Caco-2 (cell line): Measurements from ENCODE around the gene PPL. TPM values are rescaled to one million over a fixed set of nuclear protein-coding genes. Genes with fewer than 3 reads are reported as not detected.
"Not testable (repeated sequence)": the region's sequence is repeated elsewhere in the genome, so short reads cannot be mapped to it uniquely, and the experiment has no call there.

Experiments
- BruUV-seq: library from RNA; stranded (reverse); fragments of 400-500 nt; replicated peaks from 2 replicates; lab custom pipeline; 2021; lab: Mats Ljungman, UMichigan
- CTCF ChIA-PET: fragments of 300-600 bp; sonication (Branson Sonifier 250); formaldehyde crosslinking; loops from one replicate; lab custom pipeline; 2022; ENCODE audit warnings: antibody characterized with exemption; lab: Charles Lee
- POLR2A ChIA-PET: fragments of 300-600 bp; sonication (Branson Sonifier 250); formaldehyde crosslinking; loops from one replicate; lab custom pipeline; 2022; ENCODE audit warnings: antibody characterized with exemption; lab: Charles Lee
- DNase-seq, 2 experiments: peaks; one replicate each; pipeline versions ENCODE4 v3.0.0 to v3.0.0-alpha.2; 2020 to 2022
- H3K27me3 ChIP-seq: replicated peaks from 2 replicates; pipeline ENCODE4 v1.6.0; 2011; ENCODE audit warnings: low read length; ENCODE audit not compliant: control insufficient read depth, insufficient read depth
- H3K36me3 ChIP-seq: 2 replicates; pipeline ENCODE4 v1.5.1; 2011; ENCODE audit warnings: low read length; ENCODE audit not compliant: control insufficient read depth, insufficient read depth
- H3K4me1 ChIP-seq: fragments of 250-450 bp; sonication (Bioruptor Pico); 2 replicates; pipeline ENCODE4 v1.5.1; 2020; ENCODE audit warnings: mild to moderate bottlenecking
- H3K4me3 ChIP-seq: 2 replicates; pipeline ENCODE4 v1.5.1; 2011; ENCODE audit warnings: low read depth, mild to moderate bottlenecking, control low read depth, low read length
- H3K9me3 ChIP-seq: fragments of 250-450 bp; sonication (Bioruptor Pico); 2 replicates; pipeline ENCODE4 v1.5.1; 2020; ENCODE audit warnings: mild to moderate bottlenecking, moderate library complexity
- H3K27ac Mint-ChIP-seq: one replicate; pipeline ENCODE4 v1.8.0; 2022; ENCODE audit warnings: mixed read lengths; ENCODE audit not compliant: unreplicated experiment
- H3K27me3 Mint-ChIP-seq: one replicate; pipeline ENCODE4 v1.8.0; 2022; ENCODE audit warnings: mixed read lengths; ENCODE audit not compliant: insufficient read depth, unreplicated experiment
- H3K36me3 Mint-ChIP-seq: one replicate; pipeline ENCODE4 v1.8.0; 2022; ENCODE audit warnings: mild to moderate bottlenecking, mixed read lengths; ENCODE audit not compliant: insufficient read depth, unreplicated experiment
- H3K4me1 Mint-ChIP-seq: one replicate; pipeline ENCODE4 v1.8.0; 2022; ENCODE audit warnings: low read depth, mixed read lengths; ENCODE audit not compliant: unreplicated experiment
- H3K4me3 Mint-ChIP-seq: one replicate; pipeline ENCODE4 v1.8.0; 2022; ENCODE audit warnings: mild to moderate bottlenecking, moderate library complexity, mixed read lengths; ENCODE audit not compliant: unreplicated experiment
- H3K9me3 Mint-ChIP-seq: one replicate; pipeline ENCODE4 v1.8.0; 2022; ENCODE audit warnings: mixed read lengths; ENCODE audit not compliant: unreplicated experiment
- intact Hi-C: fragments of 100-400 bp; cut with micrococcal nuclease; formaldehyde crosslinking; loops from one replicate; pipeline ENCODE4 v1.10.0; 2022; ENCODE audit not compliant: unreplicated experiment
- total RNA-seq: library from RNA; stranded (reverse); gene quantifications from 2 replicates; pipeline ENCODE4 v1.2.3, GENCODE V29; 2022
- TF ChIP-seq, protein P1 (sequence below), 2 experiments: fragments of 200-600 bp in 1 of 2; IDR thresholded peaks; 1 replicate in 1 of 2; 2 replicates in 1 of 2; pipeline versions ENCODE4 v1.5.1 to v1.8.0; 2011 to 2022; ENCODE audit warnings: antibody characterized with exemption in 1 of 2, control low read depth in 1 of 2, inconsistent platforms in 1 of 2, low read depth in 1 of 2, low read length in 1 of 2, mild to moderate bottlenecking in 1 of 2, moderate library complexity in 1 of 2; ENCODE audit not compliant: insufficient read depth in 1 of 2, severe bottlenecking in 1 of 2, unreplicated experiment in 1 of 2

The PPL gene
- total RNA-seq, 1 experiment from 2014 or later: 68.1 TPM

DNA sequence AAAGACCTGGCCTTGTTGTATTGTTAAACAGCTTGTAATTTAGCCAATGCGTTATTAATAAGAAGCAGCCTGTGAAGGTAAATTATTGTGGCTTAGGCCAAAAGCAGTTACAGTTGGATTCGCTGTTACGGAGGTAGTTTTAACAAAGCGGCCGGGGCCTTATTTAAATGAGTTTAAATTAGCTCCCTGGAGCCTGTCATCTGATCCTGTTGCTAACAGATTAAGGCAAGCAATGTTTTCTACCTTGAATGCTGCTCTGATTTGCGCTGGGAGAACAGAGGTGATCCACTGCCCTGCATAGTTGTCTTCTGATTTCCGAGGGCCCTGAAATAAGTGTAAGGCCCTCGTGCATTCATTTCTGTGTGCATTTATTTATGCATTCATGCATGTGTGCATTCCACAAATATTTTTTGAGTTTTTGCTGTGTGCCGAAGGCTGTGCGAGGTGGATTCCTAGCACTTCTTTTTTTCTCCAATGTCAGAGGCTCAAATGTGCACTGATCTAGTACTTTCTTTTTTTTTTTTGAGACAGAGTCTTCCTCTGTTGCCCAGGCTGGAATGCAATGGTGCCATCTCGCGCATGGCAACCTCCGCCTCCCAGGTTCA, 32.0 kb upstream of the PPL start:
- no TSS peak for BruUV-seq

GRCh38 chr16:4968278-4968677, 31.3 kb upstream of the PPL start:
- H3K4me1 Mint-ChIP-seq, POLR2A ChIA-PET, H3K9me3 ChIP-seq, H3K4me3 Mint-ChIP-seq, BruUV-seq, intact Hi-C loops, H3K27ac Mint-ChIP-seq, CTCF ChIA-PET, H3K4me3 ChIP-seq, H3K9me3 Mint-ChIP-seq, H3K4me1 ChIP-seq, H3K36me3 ChIP-seq, H3K36me3 Mint-ChIP-seq, H3K27me3 ChIP-seq, H3K27me3 Mint-ChIP-seq, DNase-seq: not testable (repeated sequence)

More for the DNA sequence above, 32.0 kb upstream of the PPL start:
- no peak overlapping the region for H3K27ac Mint-ChIP-seq
- H3K27me3 Mint-ChIP-seq: no peaks in the 10 kb centered on the region
- H3K4me3 ChIP-seq: no peak overlapping the region
- TF ChIP-seq, protein P1, sequence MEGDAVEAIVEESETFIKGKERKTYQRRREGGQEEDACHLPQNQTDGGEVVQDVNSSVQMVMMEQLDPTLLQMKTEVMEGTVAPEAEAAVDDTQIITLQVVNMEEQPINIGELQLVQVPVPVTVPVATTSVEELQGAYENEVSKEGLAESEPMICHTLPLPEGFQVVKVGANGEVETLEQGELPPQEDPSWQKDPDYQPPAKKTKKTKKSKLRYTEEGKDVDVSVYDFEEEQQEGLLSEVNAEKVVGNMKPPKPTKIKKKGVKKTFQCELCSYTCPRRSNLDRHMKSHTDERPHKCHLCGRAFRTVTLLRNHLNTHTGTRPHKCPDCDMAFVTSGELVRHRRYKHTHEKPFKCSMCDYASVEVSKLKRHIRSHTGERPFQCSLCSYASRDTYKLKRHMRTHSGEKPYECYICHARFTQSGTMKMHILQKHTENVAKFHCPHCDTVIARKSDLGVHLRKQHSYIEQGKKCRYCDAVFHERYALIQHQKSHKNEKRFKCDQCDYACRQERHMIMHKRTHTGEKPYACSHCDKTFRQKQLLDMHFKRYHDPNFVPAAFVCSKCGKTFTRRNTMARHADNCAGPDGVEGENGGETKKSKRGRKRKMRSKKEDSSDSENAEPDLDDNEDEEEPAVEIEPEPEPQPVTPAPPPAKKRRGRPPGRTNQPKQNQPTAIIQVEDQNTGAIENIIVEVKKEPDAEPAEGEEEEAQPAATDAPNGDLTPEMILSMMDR (IDR thresholded peaks at IDR 0.05; ENCODE audit: insufficient read depth in 1 of 2, low read depth in 1 of 2, low read length in 1 of 2, severe bottlenecking in 1 of 2, unreplicated experiment in 1 of 2): no peak
- ChIA-PET CTCF (no interaction called here), POLR2A (no interaction called here)
- intact Hi-C loops: no loop called here
- no peaks in the 10 kb centered on the region for H3K9me3 Mint-ChIP-seq
- no peaks in the 10 kb centered on the region for H3K4me1 ChIP-seq
- no peaks in the 10 kb centered on the region for H3K4me1 Mint-ChIP-seq
- no peak for DNase-seq
- H3K36me3 Mint-ChIP-seq: no peaks in the 10 kb centered on the region
- H3K36me3 ChIP-seq: no peaks in the 10 kb centered on the region
- no peaks in the 10 kb centered on the region for H3K27me3 ChIP-seq
- H3K9me3 ChIP-seq: no peaks in the 10 kb centered on the region
- no peak overlapping the region for H3K4me3 Mint-ChIP-seq

DNA sequence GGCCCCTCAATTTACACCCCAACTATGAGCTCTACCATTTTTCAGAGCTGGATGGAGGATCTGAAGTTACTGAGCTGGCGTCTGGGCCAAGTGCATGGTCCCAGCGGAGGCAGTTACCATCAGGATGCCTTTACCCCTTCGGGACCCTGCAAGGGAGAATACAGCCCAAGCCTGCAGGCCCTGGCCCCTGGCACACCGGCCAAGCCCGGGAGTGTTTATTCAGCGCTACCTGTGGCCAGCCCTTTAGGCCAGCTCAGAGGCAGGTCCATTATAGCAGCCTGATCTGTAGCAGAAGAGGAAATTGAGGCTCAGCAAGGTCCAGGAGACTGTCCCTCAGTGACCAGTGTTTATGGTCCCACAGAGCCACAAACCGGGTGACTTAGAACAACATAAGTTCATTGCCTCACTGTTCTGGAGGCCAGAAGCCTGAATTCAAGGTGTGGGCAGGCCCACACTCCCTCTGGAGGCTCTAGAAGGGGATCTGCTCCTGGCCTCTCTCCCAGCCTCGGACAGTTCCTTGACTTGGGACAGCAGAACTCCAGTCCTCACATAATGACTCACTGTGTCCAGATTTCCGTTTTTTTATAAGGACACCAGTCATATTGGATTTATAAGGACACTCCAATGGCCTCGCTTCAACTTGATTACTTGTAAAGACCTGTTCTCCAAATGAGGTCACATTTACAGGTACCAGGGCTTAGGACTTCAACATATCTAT, 29.9 kb upstream of the PPL start:
- ChIA-PET POLR2A (interaction anchor here (0.6 kb wide), 1 partner anchor 54 kb away, joined by 3 read pairs; no protein-coding TSS in a partner anchor), CTCF (interaction anchor here (0.7 kb wide), 1 partner anchor 15 kb away, joined by 3 read pairs; no protein-coding TSS in a partner anchor)
- no peaks in the 10 kb centered on the region for H3K9me3 ChIP-seq
- Mint-ChIP-seq H3K9me3 (no peaks in the 10 kb centered on the region), H3K27me3 (no peaks in the 10 kb centered on the region), H3K4me1 (no peaks in the 10 kb centered on the region), H3K36me3 (no peaks in the 10 kb centered on the region), H3K27ac (no peak overlapping the region), H3K4me3 (no peak overlapping the region)
- no peaks in the 10 kb centered on the region for H3K27me3 ChIP-seq
- TF ChIP-seq, protein P1 (IDR thresholded peaks at IDR 0.05; ENCODE audit: insufficient read depth in 1 of 2, low read depth in 1 of 2, low read length in 1 of 2, severe bottlenecking in 1 of 2, unreplicated experiment in 1 of 2): no peak
- BruUV-seq: no TSS peak
- intact Hi-C loops: no loop called here
- H3K4me1 ChIP-seq: no peaks in the 10 kb centered on the region
- H3K4me3 ChIP-seq: no peak overlapping the region
- no peaks in the 10 kb centered on the region for H3K36me3 ChIP-seq
- DNase-seq: no peak

DNA sequence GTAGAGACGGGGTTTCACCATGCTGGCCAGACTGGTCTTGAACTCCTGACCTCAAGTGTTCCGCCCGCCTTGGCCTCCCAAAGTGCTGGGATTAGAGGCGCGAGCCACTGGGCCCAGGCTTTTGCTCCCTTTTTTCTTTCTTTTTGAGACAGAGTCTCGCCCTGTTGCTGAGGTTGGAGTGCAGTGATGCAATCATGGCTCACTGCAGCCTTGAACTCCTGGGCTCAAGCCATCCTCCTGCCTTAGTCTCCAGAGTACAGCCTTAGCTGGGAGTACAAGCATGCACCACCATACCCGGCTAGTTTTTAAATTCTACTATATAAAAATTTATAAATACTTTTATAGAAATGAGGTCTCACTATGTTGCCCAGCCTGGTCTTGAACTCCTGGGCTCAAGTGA, 26.6 kb upstream of the PPL start:
- DNase-seq, H3K36me3 Mint-ChIP-seq, H3K27ac Mint-ChIP-seq, H3K9me3 Mint-ChIP-seq, intact Hi-C loops, CTCF ChIA-PET, H3K36me3 ChIP-seq, H3K27me3 Mint-ChIP-seq, H3K4me3 Mint-ChIP-seq, H3K4me1 ChIP-seq, BruUV-seq, H3K9me3 ChIP-seq, H3K4me1 Mint-ChIP-seq, H3K4me3 ChIP-seq, POLR2A ChIA-PET, H3K27me3 ChIP-seq: not testable (repeated sequence)
